SK-N-MC (cell line): ENCODE data around the gene CRB1.

ENCODE experiments used
- EZH2 ChIP-seq: fragments of 200-600 bp; sonication (generic); IDR thresholded peaks from one replicate; pipeline ENCODE4 v1.6.1; 2017; ENCODE audit warnings: antibody characterized with exemption
- FOXP2 ChIP-seq: optimal IDR thresholded peaks from 2 replicates; pipeline ENCODE3; 2011; ENCODE audit warnings: mild to moderate bottlenecking, moderate library complexity; ENCODE audit not compliant: insufficient read depth; ENCODE audit errors: extremely low read length, control extremely low read depth
- POLR2AphosphoS5 ChIP-seq: IDR thresholded peaks from 2 replicates; pipeline ENCODE4 v1.6.1; 2012; ENCODE audit warnings: mild to moderate bottlenecking, low read depth, low read length, borderline replicate concordance

GRCh38 chr1:197400522-197400902 lies 132.5 kb downstream of the CRB1 start:
- no peak for TF ChIP-seq EZH2
- TF ChIP-seq POLR2AphosphoS5 = no peak
- TF ChIP-seq FOXP2 = no peak
